Measurements from ENCODE around the gene IL22RA1.

Gene IL22RA1

GRCh38 chr1:24155011-24155782 is 12.3 kb upstream of the IL22RA1 start:
- no peak for TF ChIP-seq USF1 (IDR thresholded peaks at IDR 0.05)
- TF ChIP-seq TCF12 (IDR thresholded peaks at IDR 0.05; ENCODE audit: low read depth) = no peak
- no peak for TF ChIP-seq TEAD4 (IDR thresholded peaks at IDR 0.05)
- no peak for TF ChIP-seq CREB1 (IDR thresholded peaks at IDR 0.05; ENCODE audit: low read depth)
- no peak for TF ChIP-seq EGR1 (IDR thresholded peaks at IDR 0.05)
- TF ChIP-seq RAD21 (IDR thresholded peaks at IDR 0.05; ENCODE audit: low read depth) = no peak
- TF ChIP-seq TAF1 (IDR thresholded peaks at IDR 0.05; ENCODE audit: low read depth) = no peak
- TF ChIP-seq NFIC (IDR thresholded peaks at IDR 0.05) = no peak
- no peak for TF ChIP-seq FOXM1 (IDR thresholded peaks at IDR 0.05; ENCODE audit: borderline replicate concordance, low read depth)
- no peak for TF ChIP-seq REST (IDR thresholded peaks at IDR 0.05; ENCODE audit: low read depth)
- TF ChIP-seq EP300 (IDR thresholded peaks at IDR 0.05; ENCODE audit: borderline replicate concordance) = no peak
- TF ChIP-seq YY1 (IDR thresholded peaks at IDR 0.05; ENCODE audit: low read depth) = no peak
- no peak for TF ChIP-seq MAX (IDR thresholded peaks at IDR 0.05)
- no peak for TF ChIP-seq ZBTB7A (IDR thresholded peaks at IDR 0.05; ENCODE audit: low read depth)
- no peak for TF ChIP-seq CEBPB (IDR thresholded peaks at IDR 0.05)

- TF ChIP-seq REST (IDR thresholded peaks at IDR 0.05; ENCODE audit: low read depth) = no peak
- no peak for TF ChIP-seq EGR1 (IDR thresholded peaks at IDR 0.05)
- TF ChIP-seq TAF1 (IDR thresholded peaks at IDR 0.05; ENCODE audit: low read depth) = no peak
- no peak for TF ChIP-seq YY1 (IDR thresholded peaks at IDR 0.05; ENCODE audit: low read depth)
- TF ChIP-seq ZBTB7A (IDR thresholded peaks at IDR 0.05; ENCODE audit: low read depth) = no peak
- TF ChIP-seq TEAD4 (IDR thresholded peaks at IDR 0.05) = no peak
- no peak for TF ChIP-seq TCF12 (IDR thresholded peaks at IDR 0.05; ENCODE audit: low read depth)
- TF ChIP-seq MAX (IDR thresholded peaks at IDR 0.05) = no peak
- no peak for TF ChIP-seq CEBPB (IDR thresholded peaks at IDR 0.05)
These were observed 11.3 kb upstream of the IL22RA1 start for GRCh38 chr1:24154215-24154614.

- no peak for TF ChIP-seq REST (IDR thresholded peaks at IDR 0.05; ENCODE audit: low read depth)
- TF ChIP-seq TCF12 (IDR thresholded peaks at IDR 0.05; ENCODE audit: low read depth) = no peak
- no peak for TF ChIP-seq USF1 (IDR thresholded peaks at IDR 0.05)
- no peak for TF ChIP-seq YY1 (IDR thresholded peaks at IDR 0.05; ENCODE audit: low read depth)
- no peak for TF ChIP-seq RAD21 (IDR thresholded peaks at IDR 0.05; ENCODE audit: low read depth)
- TF ChIP-seq TEAD4 (IDR thresholded peaks at IDR 0.05) = no peak
These were observed 9.9 kb upstream of the IL22RA1 start for GRCh38 chr1:24152631-24153494.

GRCh38 chr1:24151175-24151533 is 8.2 kb upstream of the IL22RA1 start:
- peak; percentile 39; the same call in 1 of the 2 replicates for TF ChIP-seq CREB1 (IDR thresholded peaks at IDR 0.05; ENCODE audit: low read depth)
- peak; percentile 47; the same call in 1 of the 2 replicates for TF ChIP-seq TEAD4 (IDR thresholded peaks at IDR 0.05)
- TF ChIP-seq USF1 (IDR thresholded peaks at IDR 0.05) = no peak
- TF ChIP-seq NFIC (IDR thresholded peaks at IDR 0.05) = peak; percentile 55
- peak; percentile 42; the same call in 1 of the 2 replicates for TF ChIP-seq CEBPB (IDR thresholded peaks at IDR 0.05)

Measured in Ishikawa (cell line).